GM18507 (cell line): ENCODE results near the gene PRRT1.
"Not testable (repeated sequence)": the region's sequence is repeated elsewhere in the genome, so short reads cannot be mapped to it uniquely, and the experiment has no call there.

Source experiments
- DNase-seq: peaks from one replicate; pipeline ENCODE4 v3.0.0; 2011; ENCODE audit warnings: low read depth; ENCODE audit not compliant: insufficient read length; ENCODE audit errors: extremely low spot score
- FAIRE-seq: peaks from 2 replicates; lab custom pipeline; 2011; peaks lifted over from hg19 to GRCh38; lab: Jason Lieb, UNC

Gene PRRT1

DNA sequence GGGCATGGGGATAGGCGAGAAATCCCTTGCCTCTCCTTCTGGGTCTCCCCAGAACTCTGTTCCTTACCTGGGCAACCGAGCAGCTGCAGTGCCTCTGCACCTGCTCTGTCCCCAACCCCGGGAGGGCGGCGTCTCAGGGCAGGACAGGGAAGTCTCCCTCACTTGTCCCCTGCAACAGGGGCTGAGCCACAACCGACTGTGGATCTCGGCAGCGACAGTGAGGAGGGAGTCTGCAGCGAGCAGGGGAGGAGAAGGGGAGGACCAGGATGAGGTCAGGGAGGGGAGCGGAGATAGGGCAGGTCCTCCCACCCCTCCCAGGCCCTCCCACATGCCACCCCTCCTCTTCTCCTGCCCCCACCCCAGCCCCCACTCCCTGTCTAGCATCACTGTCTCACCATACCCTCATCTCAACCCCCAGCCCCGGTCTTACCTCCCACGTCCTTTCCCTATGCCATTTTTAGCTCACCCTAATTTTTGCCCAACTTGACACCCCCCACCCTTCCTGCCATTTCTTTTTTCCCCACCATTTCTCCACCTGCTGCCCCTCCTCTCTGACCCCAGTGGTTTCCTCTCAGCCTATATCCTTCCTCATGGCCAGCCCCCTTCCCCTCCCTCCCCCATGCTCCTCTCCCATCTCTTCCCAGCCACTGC is 42.5 kb downstream of the PRRT1 start, which contains the start of gene TNXB:
Gene TNXB (minus strand): TSS at position 225 of the 651 bp plus-strand sequence. CDS start 11,140 bp downstream, outside the sequence.
- FAIRE-seq (no peak), DNase-seq (no peak)

DNA sequence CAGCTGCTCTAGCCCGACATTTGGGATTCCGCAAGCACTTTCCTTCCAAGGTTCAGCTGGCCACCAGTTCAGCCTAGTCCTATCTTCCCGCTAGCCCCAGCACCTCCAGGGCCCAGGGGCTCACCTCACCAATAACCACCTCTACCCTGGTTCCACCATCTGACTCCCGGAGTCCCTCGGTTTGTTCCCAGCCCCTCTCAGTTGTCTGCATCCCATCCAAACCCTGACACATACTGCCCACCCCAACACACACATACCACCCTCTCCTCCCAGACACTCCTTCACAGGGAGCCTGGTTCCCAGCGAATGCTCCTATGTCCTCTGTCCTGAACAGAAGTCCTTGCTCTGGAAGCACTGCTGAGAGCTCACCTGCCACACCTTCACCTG is 43.0 kb downstream of the PRRT1 start:
- FAIRE-seq (no peak), DNase-seq (no peak)

DNA sequence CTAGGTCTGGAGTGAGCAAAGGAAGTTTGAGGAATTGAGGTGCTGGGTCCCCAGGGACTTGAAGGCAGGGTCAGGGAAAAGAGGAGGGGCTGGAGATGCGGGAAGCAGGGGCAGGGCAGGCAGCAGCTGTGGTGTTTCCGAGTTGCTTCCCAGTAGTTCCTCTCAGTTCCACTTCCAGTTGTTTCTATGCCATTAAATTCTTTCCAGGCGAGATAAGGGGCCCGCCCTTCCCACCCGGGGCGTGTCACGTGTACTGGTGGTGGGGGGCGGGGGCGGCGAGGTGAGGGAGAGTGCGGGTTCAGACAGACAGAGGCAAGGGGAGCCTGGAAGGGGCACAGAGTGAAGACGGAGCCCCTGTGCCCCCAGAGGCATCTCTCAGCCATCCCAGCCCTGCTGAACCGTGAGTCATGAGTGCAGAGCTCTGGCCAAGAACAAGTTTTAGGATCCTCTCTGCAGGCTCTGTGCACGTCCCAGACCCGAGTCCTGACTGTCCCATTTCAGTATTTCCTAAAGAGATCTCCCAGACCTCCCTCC is 43.6 kb downstream of the PRRT1 start:
- no peak for FAIRE-seq
- DNase-seq = no peak

GRCh38 chr6:32107406-32107805 is 44.3 kb downstream of the PRRT1 start:
- FAIRE-seq (no peak), DNase-seq (no peak)

DNA sequence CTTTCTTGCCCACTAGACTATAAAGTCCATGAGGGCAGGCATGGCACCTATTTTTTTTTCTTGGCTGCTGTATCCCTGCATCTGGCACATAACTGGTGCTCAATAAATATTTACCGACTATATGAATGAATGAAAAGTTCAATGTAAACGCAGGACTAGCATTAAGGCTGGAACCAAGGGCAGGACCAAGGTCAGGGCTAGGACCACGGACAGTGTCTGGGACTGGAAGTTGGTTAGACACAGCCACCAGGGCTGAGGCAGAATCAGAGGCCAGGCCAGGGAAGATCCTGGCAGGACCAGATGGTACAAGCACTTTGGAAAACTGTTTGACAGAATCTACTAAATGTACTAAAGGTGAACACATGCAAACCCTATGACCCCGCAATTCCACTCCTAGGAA is 46.3 kb downstream of the PRRT1 start:
- no peak for FAIRE-seq
- no peak for DNase-seq

GRCh38 chr6:32102255-32102654 is 49.5 kb downstream of the PRRT1 start:
- DNase-seq = no peak
- no peak for FAIRE-seq

- FAIRE-seq, DNase-seq: not testable (repeated sequence)
Observed at GRCh38 chr6:32100251-32100650, 51.5 kb downstream of the PRRT1 start.
